ES-I3 (cell line): ENCODE results near the gene POMC.
A peak's percentile ranks its signal among the peaks of the same experiment; 100 is the strongest.
"Not testable (repeated sequence)": the region's sequence is repeated elsewhere in the genome, so short reads cannot be mapped to it uniquely, and the experiment has no call there.

ENCODE experiments used
- H3K36me3 ChIP-seq: 2 replicates; pipeline ENCODE4 v1.6.1; 2013; ENCODE audit warnings: mild to moderate bottlenecking, low read length, control low read depth, moderate library complexity; ENCODE audit not compliant: insufficient read depth
- H3K4me1 ChIP-seq: 2 replicates; pipeline ENCODE4 v1.6.1; 2013; ENCODE audit warnings: mild to moderate bottlenecking, control low read depth, low read length; ENCODE audit not compliant: insufficient read depth
- H3K9ac ChIP-seq: 2 replicates; pipeline ENCODE4 v1.6.1; 2013; ENCODE audit warnings: low read depth, mild to moderate bottlenecking, low read length, moderate library complexity
- H3K9me3 ChIP-seq: 2 replicates; pipeline ENCODE4 v1.6.1; 2013; ENCODE audit warnings: mild to moderate bottlenecking, low read length, moderate library complexity; ENCODE audit not compliant: control insufficient read depth, insufficient read depth

The POMC gene

DNA sequence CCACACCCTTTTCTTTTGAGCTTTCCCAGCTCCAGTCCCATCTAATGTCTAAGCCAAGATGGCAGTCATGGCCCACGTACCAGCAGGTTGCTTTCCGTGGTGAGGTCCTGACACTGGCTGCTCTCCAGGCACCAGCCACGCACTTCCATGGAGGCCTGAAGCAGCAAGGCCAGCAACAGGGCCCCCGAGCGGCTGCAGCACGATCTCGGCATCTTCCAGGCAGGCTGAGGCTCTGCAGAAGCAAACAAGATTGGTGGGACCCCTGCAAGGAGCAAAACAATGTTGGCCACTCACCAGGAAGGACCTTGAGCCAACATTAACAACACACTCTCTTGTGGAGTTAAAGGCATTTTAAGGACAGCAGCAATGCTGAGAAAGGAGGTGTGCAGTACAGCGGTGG lies 3.8 kb downstream of the POMC start:
- H3K4me1 ChIP-seq, result peaks cover 10% of the 10 kb centered on the region; the same call in 1 of the 2 replicates
- H3K9ac ChIP-seq, result no peak overlapping the region
- no peaks in the 10 kb centered on the region for H3K36me3 ChIP-seq
- no peaks in the 10 kb centered on the region for H3K9me3 ChIP-seq

DNA sequence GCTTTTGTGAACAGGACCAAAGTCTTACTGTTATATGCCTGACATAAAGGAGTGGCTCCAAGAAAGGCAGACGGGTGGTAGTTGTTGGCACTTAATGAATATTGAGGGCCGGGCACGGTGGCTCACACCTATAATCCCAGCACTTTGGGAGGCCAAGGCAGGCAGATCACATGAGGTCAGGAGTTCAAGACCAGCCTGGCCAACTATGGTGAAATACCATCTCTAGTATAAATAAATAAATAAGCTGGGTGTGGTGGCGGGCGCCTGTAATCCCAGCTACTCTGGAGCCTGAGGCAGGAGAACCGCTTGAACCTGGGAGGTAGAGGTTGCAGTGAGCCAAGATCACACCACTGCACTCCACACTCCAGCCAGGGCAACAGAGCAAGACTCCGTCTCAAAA lies 6.3 kb downstream of the POMC start:
- H3K4me1 ChIP-seq, result peaks cover 12% of the 10 kb centered on the region; the same call in 1 of the 2 replicates
- not testable (repeated sequence) for H3K9ac ChIP-seq, H3K36me3 ChIP-seq, H3K9me3 ChIP-seq

DNA sequence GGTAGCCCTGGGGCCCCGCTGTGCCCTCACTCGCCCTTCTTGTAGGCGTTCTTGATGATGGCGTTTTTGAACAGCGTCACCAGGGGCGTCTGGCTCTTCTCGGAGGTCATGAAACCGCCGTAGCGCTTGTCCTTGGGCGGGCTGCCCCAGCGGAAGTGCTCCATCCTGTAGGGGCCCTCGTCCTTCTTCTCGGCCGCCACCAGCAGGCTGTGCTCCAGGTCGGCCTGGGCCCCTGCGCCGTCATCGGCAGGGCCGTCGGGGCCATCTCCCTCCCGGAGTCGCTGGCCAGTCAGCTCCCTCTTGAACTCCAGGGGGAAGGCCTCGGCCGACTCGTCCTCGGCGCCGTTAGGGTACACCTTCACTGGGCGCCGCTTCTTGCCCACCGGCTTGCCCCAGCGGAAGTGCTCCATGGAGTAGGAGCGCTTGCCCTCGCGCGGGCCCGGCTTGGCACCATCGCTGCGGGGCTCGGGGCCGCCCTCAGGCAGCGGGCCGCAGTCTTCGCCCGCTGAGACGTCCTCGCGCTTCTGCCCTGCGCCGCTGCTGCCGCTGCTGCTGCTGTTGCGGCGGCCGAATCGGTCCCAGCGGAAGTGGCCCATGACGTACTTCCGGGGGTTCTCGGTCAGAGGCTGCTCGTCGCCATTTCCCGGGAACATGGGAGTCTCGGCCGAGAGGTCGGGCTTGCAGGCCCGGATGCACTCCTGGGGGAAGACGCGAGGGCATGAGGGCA lies 7.2 kb downstream of the POMC start:
- H3K9ac ChIP-seq, result peak overlapping the region; percentile 13; the same call in 1 of the 2 replicates

DNA sequence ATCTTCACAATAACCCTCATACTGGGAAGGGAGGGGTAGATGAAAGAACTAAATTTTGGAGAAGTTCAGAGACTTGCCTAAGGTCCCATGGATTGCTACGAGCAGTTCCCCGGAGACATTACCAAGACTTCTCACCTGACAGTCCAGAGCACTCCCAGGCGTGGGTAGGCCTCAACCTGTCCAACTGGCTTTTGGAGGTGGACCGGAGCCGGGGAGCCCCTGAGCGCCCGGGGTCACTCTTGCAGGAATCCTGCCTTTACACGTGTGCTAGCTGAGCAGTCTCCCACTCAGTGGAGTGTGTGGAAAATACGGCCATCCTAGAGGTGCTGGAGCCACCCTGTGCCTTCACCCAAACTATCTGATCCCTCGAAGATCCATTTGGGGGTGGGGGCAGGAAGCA lies 8.0 kb downstream of the POMC start:
- Histone ChIP-seq H3K9me3 (no peaks in the 10 kb centered on the region), H3K9ac (no peak overlapping the region), H3K36me3 (no peaks in the 10 kb centered on the region), H3K4me1 (peaks cover 12% of the 10 kb centered on the region; the same call in 1 of the 2 replicates)

More for the DNA sequence above, 7.2 kb downstream of the POMC start:
- Histone ChIP-seq H3K36me3 (no peaks in the 10 kb centered on the region), H3K4me1 (peaks cover 12% of the 10 kb centered on the region; the same call in 1 of the 2 replicates), H3K9me3 (no peaks in the 10 kb centered on the region)

DNA sequence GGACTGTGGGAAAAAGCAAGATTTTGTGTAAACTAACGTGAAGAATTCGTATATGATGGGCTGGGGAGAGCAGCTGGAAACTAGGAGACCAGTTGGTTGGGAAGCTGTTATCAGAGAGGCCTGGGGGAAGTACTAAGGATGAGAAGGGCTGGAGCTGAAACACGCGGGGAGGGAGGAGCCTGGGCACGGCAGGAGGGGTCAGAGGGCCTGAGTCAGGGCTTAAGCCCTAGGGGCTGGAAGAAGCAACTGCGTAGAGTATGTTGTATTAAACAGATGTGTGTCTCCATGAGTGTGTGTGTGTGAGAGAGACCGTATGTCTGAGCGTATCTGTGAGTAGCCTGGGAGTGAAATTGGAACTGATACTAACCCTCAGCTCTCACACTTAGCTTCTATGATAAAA lies 8.4 kb downstream of the POMC start:
- no peaks in the 10 kb centered on the region for H3K9me3 ChIP-seq
- peaks cover 12% of the 10 kb centered on the region; the same call in 1 of the 2 replicates for H3K4me1 ChIP-seq
- H3K36me3 ChIP-seq, result no peaks in the 10 kb centered on the region
- H3K9ac ChIP-seq, result no peak overlapping the region

DNA sequence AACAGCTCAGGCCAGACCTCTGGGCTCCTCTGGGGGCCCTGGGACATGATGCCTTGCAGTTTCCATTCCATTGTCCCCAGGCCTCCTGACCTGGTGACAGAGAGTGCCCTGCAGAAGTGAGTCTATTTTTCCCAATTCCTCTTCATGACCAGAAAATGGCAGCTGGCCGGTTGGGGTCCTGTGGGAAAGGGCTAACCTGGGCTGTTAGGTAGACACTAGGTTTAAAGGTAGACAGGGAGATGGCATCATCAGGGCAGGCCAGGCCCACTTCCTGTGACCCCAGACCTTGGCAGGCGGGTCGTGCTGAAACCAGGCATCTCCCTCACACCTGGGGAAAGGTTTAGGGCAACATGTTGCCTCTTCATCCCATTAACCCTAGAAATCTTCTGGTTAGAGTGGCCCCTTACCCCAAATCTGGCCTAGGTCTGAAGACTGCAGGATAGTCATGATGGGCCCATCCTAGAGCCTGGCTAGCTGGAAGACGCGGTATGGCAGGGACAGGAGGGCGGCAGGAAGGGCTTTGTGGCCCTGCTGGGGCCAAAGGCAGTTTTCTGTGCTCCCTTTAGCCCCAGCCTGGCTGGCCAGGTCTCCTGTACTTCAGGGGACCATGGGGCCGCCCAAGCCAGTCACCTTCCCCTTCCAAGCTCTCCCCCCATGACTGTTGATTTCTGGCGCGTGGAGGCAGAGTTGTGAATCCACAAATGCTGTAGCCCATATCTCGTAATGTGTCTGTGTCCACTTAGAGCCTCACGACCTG lies 10.1 kb downstream of the POMC start:
- Histone ChIP-seq H3K36me3 (no peaks in the 10 kb centered on the region), H3K4me1 (peaks cover 12% of the 10 kb centered on the region; the same call in 1 of the 2 replicates), H3K9me3 (no peaks in the 10 kb centered on the region), H3K9ac (no peak overlapping the region)

DNA sequence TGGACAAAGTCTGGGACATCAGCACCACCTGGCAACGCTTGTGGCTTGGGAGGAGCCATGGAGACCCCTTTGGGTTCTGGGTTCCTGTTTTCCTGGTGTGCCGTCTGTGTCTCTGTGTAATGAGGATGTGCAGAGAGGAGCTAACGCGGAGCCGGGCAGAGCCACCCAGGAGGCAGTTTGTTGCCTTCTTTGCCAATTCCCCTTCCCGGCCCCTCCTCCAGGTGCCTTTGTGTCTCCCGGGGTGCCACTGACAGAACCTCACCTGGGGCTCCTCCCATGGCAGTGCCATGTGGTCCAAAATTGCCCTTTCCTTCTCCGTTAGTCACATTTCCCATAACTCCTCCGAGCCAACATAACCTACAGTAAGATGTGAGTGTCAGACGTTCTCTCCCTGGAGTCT lies 13.0 kb downstream of the POMC start:
- no peak overlapping the region for H3K9ac ChIP-seq
- no peaks in the 10 kb centered on the region for H3K9me3 ChIP-seq
- no peaks in the 10 kb centered on the region for H3K36me3 ChIP-seq
- H3K4me1 ChIP-seq, result peaks cover 9% of the 10 kb centered on the region; the same call in 1 of the 2 replicates

DNA sequence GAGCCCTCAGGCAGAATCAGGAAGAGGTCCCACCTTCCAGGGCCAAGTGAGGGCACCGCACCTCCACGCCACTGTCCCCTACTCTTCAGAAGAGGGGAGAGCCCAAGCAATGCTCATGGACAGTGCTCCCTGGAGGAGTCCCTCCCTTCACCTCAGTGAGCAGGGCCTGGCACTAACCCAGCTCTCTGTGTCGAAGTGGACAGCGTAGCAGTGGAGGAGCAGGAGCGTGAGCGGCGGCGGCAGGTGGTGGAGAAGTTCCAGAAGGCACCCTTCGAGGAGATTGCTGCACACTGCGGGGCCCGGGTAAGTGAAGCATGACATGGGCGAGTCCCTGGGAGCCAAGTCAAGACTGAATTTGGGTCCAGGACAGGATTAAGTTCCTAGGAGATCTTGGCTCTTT lies 16.7 kb downstream of the POMC start:
- no peaks in the 10 kb centered on the region for H3K36me3 ChIP-seq
- H3K9me3 ChIP-seq, result no peaks in the 10 kb centered on the region
- no peak overlapping the region for H3K9ac ChIP-seq
- H3K4me1 ChIP-seq, result no peaks in the 10 kb centered on the region

DNA sequence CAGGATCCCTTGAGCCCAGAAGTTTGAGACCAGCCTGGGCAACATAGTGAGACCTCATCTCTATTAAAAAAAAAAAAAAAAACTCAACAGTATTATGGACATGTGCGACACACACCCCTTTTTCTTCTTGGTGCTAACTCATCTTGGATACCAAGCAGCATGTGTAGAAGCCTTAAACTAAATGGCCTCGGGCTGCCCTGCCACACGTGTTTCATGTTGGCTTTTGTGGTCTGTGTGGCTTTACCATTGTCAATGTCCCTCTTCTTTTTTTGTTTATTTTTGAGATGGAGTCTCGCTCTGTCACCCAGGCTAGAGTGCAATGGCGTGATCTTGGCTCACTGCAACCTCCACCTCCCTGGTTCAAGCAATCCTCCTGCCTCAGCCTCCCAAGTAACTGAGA lies 17.4 kb downstream of the POMC start:
- H3K4me1 ChIP-seq, H3K36me3 ChIP-seq, H3K9ac ChIP-seq, H3K9me3 ChIP-seq: not testable (repeated sequence)

DNA sequence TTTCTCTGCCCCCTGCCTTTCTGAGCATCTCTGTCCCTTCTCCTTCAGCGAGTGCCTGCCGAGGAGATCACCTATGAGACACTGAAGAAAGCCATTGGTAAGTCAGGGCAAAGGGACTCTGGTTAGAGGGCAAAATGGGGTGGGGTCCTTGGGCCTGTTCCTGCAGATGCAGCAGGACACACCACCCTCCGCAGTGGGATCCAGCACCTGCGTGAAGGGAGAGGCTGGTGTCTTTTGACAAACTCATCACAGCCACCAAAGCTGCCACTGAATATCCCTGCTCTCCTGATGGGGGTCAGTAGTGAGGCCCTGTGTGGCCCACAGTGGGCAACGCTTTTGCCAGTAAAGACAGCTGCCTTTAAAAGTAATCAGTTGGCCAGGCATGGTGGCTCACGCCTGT lies 18.7 kb downstream of the POMC start:
- Histone ChIP-seq H3K4me1 (no peaks in the 10 kb centered on the region), H3K36me3 (no peaks in the 10 kb centered on the region), H3K9me3 (no peaks in the 10 kb centered on the region), H3K9ac (no peak overlapping the region)

DNA sequence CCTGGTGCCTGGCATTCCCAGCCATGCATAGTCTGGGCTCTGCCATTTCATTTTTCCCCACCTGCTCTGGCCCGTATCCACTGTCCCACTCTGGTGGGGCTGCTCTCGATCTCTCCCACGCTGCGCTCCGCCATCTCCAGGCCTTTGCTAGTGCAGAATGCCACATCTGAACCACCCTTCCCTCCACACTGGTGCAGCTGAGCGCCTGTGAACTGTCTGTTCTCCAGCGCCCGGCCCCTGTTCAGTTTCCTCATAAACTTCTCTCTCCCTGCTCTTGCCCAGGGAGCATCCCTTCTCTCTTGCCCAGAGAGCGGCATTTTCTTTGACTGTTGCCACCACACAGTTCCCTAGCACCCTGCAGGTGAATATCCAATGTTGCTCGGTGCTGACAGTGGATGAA lies 21.5 kb downstream of the POMC start:
- Histone ChIP-seq H3K36me3 (no peaks in the 10 kb centered on the region), H3K9ac (no peak overlapping the region)

DNA sequence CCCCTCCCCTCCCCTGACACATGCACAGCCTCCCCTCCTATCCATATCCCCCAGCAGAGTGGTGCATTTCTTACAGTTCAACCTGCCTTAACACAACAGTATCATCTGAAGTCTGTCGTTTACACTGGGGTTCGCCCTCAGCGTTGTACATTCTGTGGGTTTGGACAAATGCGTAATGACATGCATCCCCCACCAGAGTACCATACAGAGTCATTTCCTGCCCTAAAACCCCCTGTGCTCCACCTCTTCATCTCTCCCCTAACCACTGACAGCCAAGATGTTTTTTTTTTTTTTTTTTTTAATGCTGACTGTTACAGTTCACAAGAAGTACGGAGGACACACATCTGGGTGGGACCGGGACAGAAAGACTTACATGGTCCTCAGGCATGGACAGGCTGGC lies 22.6 kb downstream of the POMC start:
- Histone ChIP-seq H3K9ac (no peak overlapping the region), H3K9me3 (no peaks in the 10 kb centered on the region), H3K36me3 (no peaks in the 10 kb centered on the region), H3K4me1 (no peaks in the 10 kb centered on the region)

More for the DNA sequence above, 21.5 kb downstream of the POMC start:
- H3K4me1 ChIP-seq, result no peaks in the 10 kb centered on the region
- H3K9me3 ChIP-seq, result no peaks in the 10 kb centered on the region

DNA sequence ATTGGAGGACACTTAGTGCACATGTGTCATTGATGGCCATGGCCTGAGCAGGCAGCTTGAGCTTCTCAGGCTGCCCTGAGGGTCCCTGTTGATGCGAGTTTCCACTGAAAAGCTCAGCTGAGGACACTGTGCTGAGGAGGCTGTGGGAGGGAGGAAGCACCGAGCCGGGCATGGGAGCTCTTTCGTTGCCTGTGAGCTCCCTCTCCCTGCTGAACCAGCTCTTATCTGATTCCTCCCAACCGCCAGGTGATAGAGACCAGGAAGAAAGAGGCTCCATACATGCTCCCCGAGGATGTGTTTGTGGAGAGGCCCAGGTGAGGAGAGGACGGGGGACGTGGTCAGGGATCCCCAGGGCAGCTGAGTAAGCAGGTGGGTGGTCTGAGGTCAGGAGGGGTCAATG lies 27.3 kb downstream of the POMC start:
- H3K36me3 ChIP-seq, result no peaks in the 10 kb centered on the region
- H3K9ac ChIP-seq, result no peak overlapping the region
- no peaks in the 10 kb centered on the region for H3K4me1 ChIP-seq
- no peaks in the 10 kb centered on the region for H3K9me3 ChIP-seq

DNA sequence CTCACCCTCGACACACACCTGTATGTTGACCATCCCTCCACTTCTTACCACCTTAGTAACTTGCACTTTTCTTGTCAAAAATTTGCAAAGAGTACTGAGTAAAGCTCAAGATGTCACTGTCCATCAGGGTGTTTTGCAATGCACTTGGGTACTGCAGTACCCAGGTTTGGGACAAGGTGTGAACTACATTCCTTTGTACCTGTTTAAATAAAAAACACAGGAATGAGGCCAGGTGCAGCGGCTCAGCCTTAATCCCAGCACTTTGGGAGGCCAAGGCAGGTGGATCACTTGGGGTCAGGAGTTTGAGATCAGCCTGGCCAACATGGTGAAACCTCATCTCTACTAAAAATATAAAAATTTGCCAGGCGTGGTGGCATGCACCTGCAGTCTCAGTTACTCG lies 27.8 kb downstream of the POMC start:
- H3K4me1 ChIP-seq, H3K9me3 ChIP-seq, H3K9ac ChIP-seq, H3K36me3 ChIP-seq: not testable (repeated sequence)

DNA sequence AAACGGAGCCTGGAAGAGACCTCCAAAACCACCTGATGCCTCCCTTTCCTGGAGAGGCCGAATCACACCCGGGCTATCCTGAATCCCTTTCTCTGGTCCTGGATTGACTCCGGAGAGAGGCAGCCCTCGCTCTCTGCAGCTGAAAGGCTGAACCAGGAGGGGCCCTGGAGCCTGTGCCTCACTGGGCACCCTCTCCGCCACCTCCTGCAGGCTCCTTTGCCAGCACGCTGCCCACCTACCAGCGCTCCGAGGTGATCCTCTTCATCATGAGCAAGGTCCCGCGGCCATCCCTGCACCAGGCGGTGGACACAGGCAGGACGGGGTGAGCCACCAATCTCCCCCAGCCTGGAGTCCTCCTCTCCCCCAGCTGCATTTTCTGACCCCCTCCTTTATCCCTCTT lies 35.7 kb downstream of the POMC start:
- H3K9ac ChIP-seq, result no peak overlapping the region; the same call in 1 of the 2 replicates
- peaks cover 3% of the 10 kb centered on the region; the same call in 1 of the 2 replicates for H3K4me1 ChIP-seq
- no peaks in the 10 kb centered on the region for H3K36me3 ChIP-seq
- no peaks in the 10 kb centered on the region for H3K9me3 ChIP-seq
